Putamen (tissue), 1 donor: ENCODE measurements around the gene IDH1.
A peak's percentile ranks its signal among the peaks of the same experiment; 100 is the strongest.
"Not testable (repeated sequence)": the region's sequence is repeated elsewhere in the genome, so short reads cannot be mapped to it uniquely, and the experiment has no call there.

Experiments
- DNase-seq: peaks from one replicate; pipeline ENCODE4 v3.0.0-alpha.2; 2016; ENCODE audit warnings: low spot score

The IDH1 gene

GRCh38 chr2:208256192-208256782 lies 1.4 kb upstream of the IDH1 start:
- DNase-seq: no peak

GRCh38 chr2:208255557-208256106 lies 761 bp upstream of the IDH1 start:
- no peak for DNase-seq

- DNase-seq: peak; percentile 86
Measured at GRCh38 chr2:208254118-208254870, 577 bp downstream of the IDH1 start.

GRCh38 chr2:208253600-208254117 lies 1.2 kb downstream of the IDH1 start:
- no peak for DNase-seq

GRCh38 chr2:208252716-208253492 lies 2.0 kb downstream of the IDH1 start:
- no peak for DNase-seq

GRCh38 chr2:208251098-208251497 lies 3.8 kb downstream of the IDH1 start:
- DNase-seq: no peak

- DNase-seq: no peak
Measured at GRCh38 chr2:208250388-208250787, 4.5 kb downstream of the IDH1 start.

- DNase-seq: no peak
Measured at GRCh38 chr2:208249296-208249695, 5.6 kb downstream of the IDH1 start.

GRCh38 chr2:208248601-208249000 lies 6.3 kb downstream of the IDH1 start:
- no peak for DNase-seq

GRCh38 chr2:208245746-208246145 lies 9.1 kb downstream of the IDH1 start:
- DNase-seq: no peak

GRCh38 chr2:208244422-208244821 lies 10.4 kb downstream of the IDH1 start:
- no peak for DNase-seq

GRCh38 chr2:208240619-208241209 lies 14.2 kb downstream of the IDH1 start:
- no peak for DNase-seq

- no peak for DNase-seq
Measured at GRCh38 chr2:208239770-208240493, 14.9 kb downstream of the IDH1 start.

- no peak for DNase-seq
Measured at GRCh38 chr2:208235860-208236259, 19.0 kb downstream of the IDH1 start.

GRCh38 chr2:208234786-208235185 lies 20.1 kb downstream of the IDH1 start:
- DNase-seq: no peak

- DNase-seq: no peak
Measured at GRCh38 chr2:208228476-208228875, 26.4 kb downstream of the IDH1 start.

GRCh38 chr2:208227581-208228232 lies 27.2 kb downstream of the IDH1 start:
- DNase-seq: no peak

GRCh38 chr2:208224802-208225201 lies 30.1 kb downstream of the IDH1 start:
- no peak for DNase-seq

- no peak for DNase-seq
Measured at GRCh38 chr2:208222351-208222750, 32.5 kb downstream of the IDH1 start.

- not testable (repeated sequence) for DNase-seq
Measured at GRCh38 chr2:208221873-208222272, 33.0 kb downstream of the IDH1 start.
